OCI-LY1 (cell line): ENCODE results near the gene TIPRL.
"Not testable (repeated sequence)": the region's sequence is repeated elsewhere in the genome, so short reads cannot be mapped to it uniquely, and the experiment has no call there.

Experiments used
- H2AFZ ChIP-seq: fragments of 200-600 bp; sonication (generic), shearing (Covaris generic); 2 replicates; pipeline ENCODE4 v1.6.0; 2014; ENCODE audit warnings: antibody characterized with exemption, mild to moderate bottlenecking, low read length
- H3F3A ChIP-seq: fragments of 200-600 bp; sonication (generic), shearing (Covaris generic); 2 replicates; pipeline ENCODE4 v1.6.0; 2014; ENCODE audit warnings: mild to moderate bottlenecking, antibody characterized with exemption, low read length, moderate library complexity; ENCODE audit not compliant: insufficient read depth
- H3K27ac ChIP-seq: fragments of 200-600 bp; sonication (generic); 2 replicates; pipeline ENCODE4 v1.5.1; 2014; ENCODE audit warnings: low read length, mixed run types, mild to moderate bottlenecking, low read depth; ENCODE audit not compliant: poor library complexity, severe bottlenecking
- H3K27me3 ChIP-seq: fragments of 200-600 bp; sonication (generic); 2 replicates; pipeline ENCODE4 v1.6.0; 2014; ENCODE audit warnings: antibody characterized with exemption, mild to moderate bottlenecking, low read length, moderate library complexity; ENCODE audit not compliant: insufficient read depth
- H3K36me3 ChIP-seq: fragments of 200-600 bp; sonication (generic); 2 replicates; pipeline ENCODE4 v1.6.1; 2014; ENCODE audit warnings: mild to moderate bottlenecking, antibody characterized with exemption, low read length, moderate library complexity, mixed read lengths; ENCODE audit not compliant: insufficient read depth
- H3K4me1 ChIP-seq: fragments of 200-600 bp; sonication (generic); 2 replicates; pipeline ENCODE4 v1.5.1; 2014; ENCODE audit warnings: mild to moderate bottlenecking, low read length, moderate library complexity; ENCODE audit not compliant: insufficient read depth, severe bottlenecking
- H3K4me2 ChIP-seq: fragments of 200-600 bp; sonication (generic), shearing (Covaris generic); 2 replicates; pipeline ENCODE4 v1.6.1; 2014; ENCODE audit warnings: low read length
- H3K4me3 ChIP-seq: fragments of 200-600 bp; sonication (generic); 2 replicates; pipeline ENCODE4 v1.5.1; 2014; ENCODE audit warnings: low read length, low read depth, mild to moderate bottlenecking, mixed read lengths; ENCODE audit not compliant: poor library complexity, severe bottlenecking
- H3K79me2 ChIP-seq: fragments of 200-600 bp; shearing (Covaris generic); 2 replicates; pipeline ENCODE4 v1.6.1; 2016; ENCODE audit warnings: mixed run types, low read length, mixed read lengths; ENCODE audit not compliant: insufficient read depth
- H3K9ac ChIP-seq: fragments of 200-600 bp; sonication (generic), shearing (Covaris generic); 2 replicates; pipeline ENCODE4 v1.6.1; 2014; ENCODE audit warnings: mild to moderate bottlenecking, low read length, mixed read lengths
- H3K9me2 ChIP-seq: fragments of 200-600 bp; sonication (generic), shearing (Covaris generic); 2 replicates; pipeline ENCODE4 v1.6.1; 2014; ENCODE audit warnings: low read depth, mild to moderate bottlenecking, low read length, mixed read lengths
- H3K9me3 ChIP-seq: fragments of 200-600 bp; shearing (Covaris generic); 2 replicates; pipeline ENCODE4 v1.6.1; 2014; ENCODE audit warnings: low read length, mixed read lengths
- H4K20me1 ChIP-seq: fragments of 200-600 bp; sonication (generic), shearing (Covaris generic); 2 replicates; pipeline ENCODE4 v1.6.0; 2016; ENCODE audit warnings: mild to moderate bottlenecking, low read length; ENCODE audit not compliant: insufficient read depth
- EZH2 ChIP-seq: fragments of 200-600 bp; sonication (generic), shearing (Covaris generic); IDR thresholded peaks from 2 replicates; pipeline ENCODE4 v1.8.0; 2017; ENCODE audit warnings: borderline replicate concordance, mixed run types, mild to moderate bottlenecking, antibody characterized with exemption, low read length, moderate library complexity, mixed read lengths
- TF ChIP-seq, protein P1 (sequence below): fragments of 200-600 bp; sonication (generic), shearing (Covaris generic); IDR thresholded peaks from 2 replicates; pipeline ENCODE4 v1.5.1; 2017; ENCODE audit warnings: mild to moderate bottlenecking, antibody characterized with exemption, low read length, moderate library complexity, mixed read lengths

The TIPRL gene

GRCh38 chr1:168179438-168180147 is 831 bp downstream of the TIPRL start:
- peaks cover 45% of the 10 kb centered on the region for H3K79me2 ChIP-seq
- TF ChIP-seq, protein P1, sequence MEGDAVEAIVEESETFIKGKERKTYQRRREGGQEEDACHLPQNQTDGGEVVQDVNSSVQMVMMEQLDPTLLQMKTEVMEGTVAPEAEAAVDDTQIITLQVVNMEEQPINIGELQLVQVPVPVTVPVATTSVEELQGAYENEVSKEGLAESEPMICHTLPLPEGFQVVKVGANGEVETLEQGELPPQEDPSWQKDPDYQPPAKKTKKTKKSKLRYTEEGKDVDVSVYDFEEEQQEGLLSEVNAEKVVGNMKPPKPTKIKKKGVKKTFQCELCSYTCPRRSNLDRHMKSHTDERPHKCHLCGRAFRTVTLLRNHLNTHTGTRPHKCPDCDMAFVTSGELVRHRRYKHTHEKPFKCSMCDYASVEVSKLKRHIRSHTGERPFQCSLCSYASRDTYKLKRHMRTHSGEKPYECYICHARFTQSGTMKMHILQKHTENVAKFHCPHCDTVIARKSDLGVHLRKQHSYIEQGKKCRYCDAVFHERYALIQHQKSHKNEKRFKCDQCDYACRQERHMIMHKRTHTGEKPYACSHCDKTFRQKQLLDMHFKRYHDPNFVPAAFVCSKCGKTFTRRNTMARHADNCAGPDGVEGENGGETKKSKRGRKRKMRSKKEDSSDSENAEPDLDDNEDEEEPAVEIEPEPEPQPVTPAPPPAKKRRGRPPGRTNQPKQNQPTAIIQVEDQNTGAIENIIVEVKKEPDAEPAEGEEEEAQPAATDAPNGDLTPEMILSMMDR: no peak
- TF ChIP-seq EZH2: no peak
- no peak overlapping the region; the same call in none of the 2 replicates for H2AFZ ChIP-seq
- no peaks in the 10 kb centered on the region for H3F3A ChIP-seq
- H3K4me2 ChIP-seq: peak overlapping the region; percentile 95
- H3K27ac ChIP-seq: peak overlapping the region; percentile 78
- no peaks in the 10 kb centered on the region for H3K9me3 ChIP-seq
- no peaks in the 10 kb centered on the region for H3K9me2 ChIP-seq
- no peaks in the 10 kb centered on the region for H3K27me3 ChIP-seq
- H3K4me3 ChIP-seq: peak overlapping the region; percentile 72
- peaks cover 8% of the 10 kb centered on the region for H3K36me3 ChIP-seq
- peak overlapping the region; percentile 90 for H3K9ac ChIP-seq
- H4K20me1 ChIP-seq: no peaks in the 10 kb centered on the region
- peaks cover 14% of the 10 kb centered on the region for H3K4me1 ChIP-seq

DNA sequence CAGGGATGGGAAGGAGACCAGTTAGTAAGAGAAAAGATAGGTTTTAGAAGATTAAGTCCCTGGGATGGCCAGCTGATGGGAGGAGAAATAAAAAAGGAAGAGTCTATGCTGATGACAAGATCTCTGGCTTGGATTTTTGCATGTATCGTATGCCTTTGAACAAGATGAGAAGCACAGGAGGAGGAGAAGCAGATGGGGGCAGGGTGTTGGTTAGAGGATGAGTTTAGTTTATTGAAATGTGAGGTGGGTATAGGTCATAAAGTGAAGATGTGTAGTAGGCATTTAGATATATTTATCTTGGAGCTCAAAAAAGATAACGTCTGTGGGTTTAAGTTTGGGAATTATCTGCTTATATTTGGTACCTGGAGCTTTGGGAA is 1.4 kb downstream of the TIPRL start:
- Histone ChIP-seq H3K9me2 (no peaks in the 10 kb centered on the region), H3K4me3 (peak overlapping the region; percentile 72), H3K4me2 (peak overlapping the region; percentile 95), H4K20me1 (no peaks in the 10 kb centered on the region), H3K27me3 (no peaks in the 10 kb centered on the region), H3K9ac (peak overlapping the region; percentile 90), H3F3A (no peaks in the 10 kb centered on the region), H3K9me3 (no peaks in the 10 kb centered on the region), H3K79me2 (peaks cover 45% of the 10 kb centered on the region), H3K27ac (peak overlapping the region; percentile 78), H3K36me3 (peaks cover 14% of the 10 kb centered on the region), H3K4me1 (peaks cover 14% of the 10 kb centered on the region), H2AFZ (no peak overlapping the region)
- TF ChIP-seq EZH2: no peak
- TF ChIP-seq, protein P1: no peak

- not testable (repeated sequence) for H4K20me1 ChIP-seq, H3K27ac ChIP-seq, H3F3A ChIP-seq, H3K27me3 ChIP-seq, H3K4me3 ChIP-seq, H3K9ac ChIP-seq, H3K9me3 ChIP-seq, H2AFZ ChIP-seq, H3K4me2 ChIP-seq, H3K9me2 ChIP-seq
- Histone ChIP-seq H3K79me2 (peaks cover 45% of the 10 kb centered on the region), H3K36me3 (peaks cover 17% of the 10 kb centered on the region), H3K4me1 (peaks cover 14% of the 10 kb centered on the region)
Measured at GRCh38 chr1:168181063-168181720, 2.4 kb downstream of the TIPRL start.
